Fibroblast of peridontal ligament (primary cell): ENCODE data around the gene FAM118A.
A peak's percentile ranks its signal among the peaks of the same experiment; 100 is the strongest.
"Not testable (repeated sequence)": the region's sequence is repeated elsewhere in the genome, so short reads cannot be mapped to it uniquely, and the experiment has no call there.

ENCODE experiments used
- DNase-seq: peaks from one replicate; pipeline ENCODE4 v3.0.0-alpha.2; 2010; ENCODE audit errors: extremely low read depth

FAM118A gene

GRCh38 chr22:45281010-45281409, 28.7 kb upstream of the FAM118A start:
- DNase-seq: no peak

DNA sequence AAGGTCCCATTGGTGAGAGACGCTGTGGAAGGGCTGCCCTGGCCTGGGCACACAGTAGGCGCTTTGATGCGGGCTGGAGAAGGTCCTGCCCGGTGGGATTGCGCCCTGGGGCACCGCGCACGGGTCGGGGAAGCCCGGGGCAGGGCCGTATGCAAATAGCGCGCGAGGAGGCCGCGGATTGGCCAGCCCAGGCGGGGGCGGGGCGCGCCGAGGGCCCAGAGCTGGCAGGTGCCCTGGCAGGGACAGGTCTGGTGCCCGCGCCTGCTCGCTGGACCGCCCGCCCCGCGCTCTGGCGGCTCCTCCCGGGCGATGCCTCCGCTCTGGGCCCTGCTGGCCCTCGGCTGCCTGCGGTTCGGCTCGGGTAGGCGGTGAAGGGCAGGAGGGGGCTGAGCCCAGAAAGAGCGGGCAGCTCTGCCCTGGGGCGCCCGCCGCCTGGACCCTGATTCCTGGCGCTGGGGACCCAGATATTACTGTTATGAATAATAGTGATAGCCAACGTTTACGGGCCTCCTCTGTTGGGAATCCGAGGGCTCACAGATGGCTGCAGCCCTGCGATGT, 24.9 kb upstream of the FAM118A start, which contains the start of gene UPK3A:
Gene UPK3A, plus strand, starts transcription at position 245 of the 558 bp plus-strand sequence. Its CDS starts 65 bp downstream, at position 310.
- no peak for DNase-seq

- no peak for DNase-seq
Measured at GRCh38 chr22:45285263-45286058, 24.3 kb upstream of the FAM118A start.

DNA sequence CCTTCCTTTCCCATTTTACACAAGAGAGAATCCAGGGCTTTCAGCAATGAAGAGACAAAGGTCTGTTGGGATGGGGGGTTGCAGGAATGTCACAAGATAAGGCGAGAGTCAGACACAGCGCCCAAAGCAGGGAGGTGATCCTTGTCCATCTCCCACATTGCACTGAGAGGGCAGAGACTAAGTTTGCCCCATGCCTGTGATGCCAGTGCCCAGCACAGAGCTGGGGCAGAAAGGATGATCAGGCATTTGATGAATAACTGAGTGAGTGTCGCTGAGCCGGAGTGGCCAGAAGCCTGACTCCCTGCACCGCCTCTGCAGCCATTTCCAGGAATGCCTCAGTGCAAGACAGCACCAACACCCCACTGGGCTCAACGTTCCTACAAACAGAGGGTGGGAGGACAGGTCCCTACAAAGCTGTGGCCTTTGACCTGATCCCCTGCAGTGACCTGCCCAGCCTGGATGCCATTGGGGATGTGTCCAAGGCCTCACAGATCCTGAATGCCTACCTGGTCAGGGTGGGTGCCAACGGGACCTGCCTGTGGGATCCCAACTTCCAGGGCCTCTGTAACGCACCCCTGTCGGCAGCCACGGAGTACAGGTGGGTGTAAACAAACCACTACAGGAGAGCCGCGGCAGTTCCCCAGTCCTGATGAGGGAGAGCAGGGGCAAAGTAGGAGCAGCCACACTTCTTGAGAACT, 22.7 kb upstream of the FAM118A start:
- no peak for DNase-seq

DNA sequence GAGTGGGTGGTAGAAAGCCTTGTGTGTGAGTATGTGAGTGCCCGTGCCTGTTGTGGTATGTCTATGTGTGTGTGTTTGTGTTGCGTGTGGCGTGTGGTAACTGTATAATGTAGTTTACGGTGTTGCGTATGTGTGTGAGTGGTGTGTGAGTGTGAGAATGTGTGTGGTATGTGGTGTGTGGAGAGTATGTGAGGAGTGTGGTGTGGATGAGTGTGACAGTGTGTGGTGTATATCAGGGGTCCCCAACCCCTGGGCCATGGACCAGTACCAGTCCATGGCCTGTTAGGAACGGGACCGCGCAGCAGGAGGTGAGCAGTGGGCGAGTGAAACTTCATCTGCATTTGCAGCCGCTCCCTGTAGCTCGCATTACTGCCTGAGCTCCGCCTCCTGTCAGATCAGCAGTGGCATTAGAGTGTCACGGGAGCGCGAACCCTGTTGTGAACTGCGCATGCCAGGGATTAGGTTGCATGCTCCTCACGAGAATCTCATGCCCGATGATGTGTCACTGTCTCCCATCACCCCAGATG, 19.3 kb upstream of the FAM118A start:
- peak; percentile 88 for DNase-seq

DNA sequence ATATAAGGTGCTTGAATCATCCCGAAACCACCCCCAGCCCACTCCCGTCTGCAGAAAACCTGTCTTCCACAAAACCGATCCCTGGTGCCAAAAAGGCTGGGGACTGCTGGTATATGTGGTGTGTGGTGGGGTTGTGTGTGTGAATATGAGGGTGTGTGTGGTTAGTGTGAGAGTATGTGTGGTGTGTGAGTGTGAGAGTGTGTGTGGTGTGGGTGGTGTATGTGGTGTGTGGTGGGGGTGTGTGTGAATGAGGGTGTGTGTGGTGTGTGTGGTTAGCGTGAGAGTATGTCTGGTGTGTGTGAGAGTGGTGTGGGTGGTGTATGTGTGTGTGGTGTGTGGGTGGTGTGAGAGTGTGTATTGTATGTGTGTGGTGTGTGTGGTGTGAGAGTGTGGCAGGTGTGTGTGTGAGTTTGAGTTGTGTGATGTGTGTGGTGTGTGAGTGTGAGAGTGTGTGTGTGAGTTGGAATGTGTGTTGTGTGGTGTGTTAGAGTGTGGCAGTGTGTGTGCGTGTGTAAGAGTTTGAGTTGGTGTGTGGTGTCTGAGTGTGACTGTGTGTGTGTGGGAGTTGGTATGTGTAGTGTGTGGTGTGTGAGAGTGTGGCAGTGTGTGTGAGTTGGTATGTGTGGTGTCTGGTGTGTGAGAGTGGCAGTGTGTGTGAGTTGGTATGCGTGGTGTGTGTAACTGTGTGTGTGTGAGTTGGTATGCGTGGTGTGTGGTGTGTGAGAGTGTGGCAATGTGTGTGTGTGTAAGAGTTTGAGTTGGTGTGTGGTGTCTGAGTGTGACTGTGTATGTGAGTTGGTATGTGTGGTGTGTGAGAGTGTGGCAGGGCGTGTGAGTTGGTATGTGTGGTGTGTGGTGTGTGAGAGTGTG, 18.4 kb upstream of the FAM118A start:
- DNase-seq: no peak

DNA sequence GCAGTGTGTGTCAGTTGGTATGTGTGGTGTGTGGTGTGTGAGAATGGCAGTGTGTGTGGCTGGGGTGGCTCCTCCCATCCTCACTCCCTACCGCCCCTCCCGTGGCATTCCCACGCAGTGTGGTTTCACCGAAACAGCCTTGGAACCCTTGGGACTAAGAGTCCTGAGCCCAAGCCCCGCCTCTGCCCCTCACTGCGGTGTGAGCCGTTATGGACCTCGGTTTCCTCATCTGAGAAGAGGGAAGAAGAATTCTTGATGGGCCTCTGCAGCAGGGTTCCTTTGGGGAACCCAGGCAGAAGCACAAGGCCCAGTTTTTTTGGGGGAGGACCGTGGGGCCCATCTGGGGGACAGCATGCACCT, 17.8 kb upstream of the FAM118A start:
- DNase-seq: no peak

GRCh38 chr22:45292731-45293442, 16.8 kb upstream of the FAM118A start:
- DNase-seq: no peak

DNA sequence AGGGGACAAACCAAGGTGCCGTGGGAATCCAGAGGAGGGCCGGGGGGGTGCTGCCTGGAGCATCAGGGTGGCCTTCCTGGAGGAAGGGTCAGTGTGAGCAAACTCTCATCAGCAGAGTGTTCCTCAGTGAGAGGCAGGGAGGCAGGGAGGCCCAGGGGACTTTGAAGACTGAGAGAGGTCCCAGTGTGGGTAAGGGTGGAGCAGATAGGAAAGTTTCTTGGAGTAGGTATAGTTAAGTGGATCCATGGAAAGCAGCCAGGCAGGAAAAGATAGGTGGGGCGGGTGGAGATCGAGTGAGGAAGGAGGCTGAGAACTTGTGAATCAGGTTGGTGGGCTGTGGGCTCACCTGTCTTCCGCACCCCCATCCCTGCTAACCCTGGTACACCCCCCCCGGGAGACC, 15.7 kb upstream of the FAM118A start:
- no peak for DNase-seq

DNA sequence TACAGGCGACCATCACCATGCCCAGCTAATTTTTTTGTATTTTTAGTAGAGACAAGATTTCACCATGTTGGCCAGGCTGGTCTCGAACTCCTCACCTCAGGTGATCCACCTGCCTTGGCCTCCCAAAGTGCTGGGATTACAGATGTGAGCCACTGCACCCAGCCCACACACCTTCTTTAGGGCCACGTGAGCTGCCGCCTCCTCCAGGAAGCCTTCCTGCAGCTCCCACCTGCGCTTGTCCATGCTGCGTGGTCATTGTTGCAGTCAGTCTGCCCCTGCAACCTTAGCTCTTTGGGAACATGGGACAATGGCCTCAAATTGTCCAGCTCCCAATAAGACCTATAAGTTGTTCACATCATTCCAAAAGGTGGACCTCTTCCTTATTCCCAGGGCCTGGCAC, 14.7 kb upstream of the FAM118A start:
- not testable (repeated sequence) for DNase-seq

DNA sequence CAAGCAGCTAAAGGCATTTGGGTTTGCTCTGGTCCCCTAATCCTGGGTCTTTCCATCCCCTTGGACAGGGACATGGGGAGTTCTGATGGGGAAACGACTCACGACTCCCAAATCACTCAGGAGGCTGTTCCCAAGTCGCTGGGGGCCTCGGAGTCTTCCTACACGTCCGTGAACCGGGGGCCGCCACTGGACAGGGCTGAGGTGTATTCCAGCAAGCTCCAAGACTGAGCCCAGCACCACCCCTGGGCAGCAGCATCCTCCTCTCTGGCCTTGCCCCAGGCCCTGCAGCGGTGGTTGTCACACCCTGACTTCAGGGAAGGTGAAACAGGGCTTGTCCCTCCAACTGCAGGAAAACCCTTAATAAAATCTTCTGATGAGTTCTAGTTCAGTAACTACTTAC, 14.2 kb upstream of the FAM118A start:
- no peak for DNase-seq

- DNase-seq: no peak
Measured at GRCh38 chr22:45296628-45297297, 13.0 kb upstream of the FAM118A start.

- DNase-seq: no peak
Measured at GRCh38 chr22:45298934-45299505, 10.7 kb upstream of the FAM118A start.

GRCh38 chr22:45302751-45303150, 7.0 kb upstream of the FAM118A start:
- DNase-seq: peak; percentile 37

GRCh38 chr22:45303181-45303580, 6.6 kb upstream of the FAM118A start:
- peak; percentile 34 for DNase-seq

DNA sequence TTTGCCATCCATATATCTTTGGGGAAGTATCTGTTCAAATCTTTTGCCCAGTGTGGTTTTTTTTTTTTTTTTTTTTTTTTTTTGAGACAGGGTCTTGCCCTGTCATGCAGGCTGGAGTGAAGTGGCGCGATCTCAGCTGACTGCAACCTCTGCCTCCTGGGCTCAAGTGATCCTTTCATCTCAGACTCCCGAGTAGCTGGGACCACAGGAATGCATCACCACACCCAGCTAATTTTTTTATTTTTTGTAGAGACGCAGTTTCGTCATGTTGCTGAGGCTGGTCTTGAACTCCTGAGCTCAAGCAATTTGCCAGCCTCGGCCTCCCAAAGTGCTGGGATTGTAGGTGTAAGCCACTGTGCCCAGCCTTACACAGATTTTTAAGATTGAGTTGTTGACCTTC, 4.8 kb upstream of the FAM118A start:
- DNase-seq: no peak

- no peak for DNase-seq
Measured at GRCh38 chr22:45305456-45306075, 4.2 kb upstream of the FAM118A start.

DNA sequence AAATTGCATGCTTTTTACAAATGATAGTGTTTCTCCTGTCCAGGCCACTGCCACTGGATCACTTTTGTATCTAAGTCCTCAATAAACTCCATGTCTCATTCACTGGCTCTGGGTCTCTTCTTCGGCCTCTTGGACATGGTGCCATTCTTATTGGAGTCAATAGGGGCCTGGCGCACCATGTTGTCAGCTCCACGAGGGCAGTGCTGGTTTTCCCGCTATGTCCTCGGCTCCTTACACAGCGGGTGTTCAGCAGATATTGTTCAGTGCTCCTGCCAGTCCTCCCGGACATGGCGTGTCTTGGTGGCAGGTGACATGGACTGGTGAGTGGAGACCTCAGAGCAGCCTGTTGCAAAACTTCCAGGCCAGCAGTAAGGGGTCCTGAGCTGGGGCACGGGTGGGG, 3.6 kb upstream of the FAM118A start:
- no peak for DNase-seq

DNA sequence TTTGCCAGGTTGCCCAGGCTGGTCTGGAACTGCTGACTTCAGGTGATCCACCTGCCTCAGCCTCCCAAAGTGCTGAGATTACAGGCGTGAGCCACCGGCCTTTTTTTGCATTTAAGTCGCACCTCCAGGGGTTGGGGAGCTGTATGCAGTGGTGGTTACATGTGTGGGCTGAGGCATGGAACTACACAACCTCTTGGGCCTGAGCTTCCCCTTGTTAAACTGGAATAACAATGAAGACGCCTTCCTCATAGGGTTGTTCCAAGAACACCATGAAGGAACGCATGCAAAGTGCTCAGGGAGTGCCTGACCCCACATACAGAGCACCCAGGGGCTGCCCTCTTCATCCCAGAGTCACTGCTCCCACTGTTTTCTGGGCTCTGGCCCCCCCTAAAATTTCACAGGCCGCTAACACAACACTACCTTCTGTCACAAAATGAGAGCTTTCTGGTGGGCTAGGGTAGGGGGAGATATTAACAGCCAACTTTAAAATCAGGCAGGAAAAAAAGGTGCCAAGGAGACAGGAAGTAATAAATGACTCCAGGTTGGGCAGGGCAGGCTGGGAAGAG, 1.3 kb upstream of the FAM118A start:
- DNase-seq: no peak
